GM19023 (cell line): Measurements from ENCODE around the gene RCAN3.
"Not testable (repeated sequence)": the region's sequence is repeated elsewhere in the genome, so short reads cannot be mapped to it uniquely, and the experiment has no call there.

Experiments used
- ATAC-seq: cut with Tn5 transposase; IDR thresholded peaks from one replicate; pipeline ENCODE4 v1.9.1; 2021; ENCODE audit warnings: mild to moderate bottlenecking, moderate library complexity; ENCODE audit not compliant: unreplicated experiment

Gene RCAN3

DNA sequence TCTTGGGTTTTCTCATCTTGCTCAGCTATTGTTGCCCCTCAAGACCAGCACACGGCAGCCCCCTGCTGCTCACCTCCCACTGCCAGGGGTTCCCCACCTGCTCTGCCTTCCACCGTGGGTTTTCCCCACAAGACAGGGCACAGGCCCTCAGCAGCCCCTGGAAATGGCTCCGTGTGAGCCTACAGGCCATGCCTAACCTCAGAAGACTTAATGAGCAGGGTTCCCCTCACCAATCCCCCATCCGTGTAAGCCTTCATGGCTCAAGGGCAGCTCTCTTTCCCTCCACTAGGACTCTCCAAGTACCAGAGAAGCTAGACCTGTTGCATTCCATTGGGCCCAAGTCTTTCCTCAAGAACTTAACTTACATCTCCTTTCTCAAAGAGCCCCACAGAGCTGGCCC lies 18.4 kb upstream of the RCAN3 start:
- no peak for ATAC-seq

DNA sequence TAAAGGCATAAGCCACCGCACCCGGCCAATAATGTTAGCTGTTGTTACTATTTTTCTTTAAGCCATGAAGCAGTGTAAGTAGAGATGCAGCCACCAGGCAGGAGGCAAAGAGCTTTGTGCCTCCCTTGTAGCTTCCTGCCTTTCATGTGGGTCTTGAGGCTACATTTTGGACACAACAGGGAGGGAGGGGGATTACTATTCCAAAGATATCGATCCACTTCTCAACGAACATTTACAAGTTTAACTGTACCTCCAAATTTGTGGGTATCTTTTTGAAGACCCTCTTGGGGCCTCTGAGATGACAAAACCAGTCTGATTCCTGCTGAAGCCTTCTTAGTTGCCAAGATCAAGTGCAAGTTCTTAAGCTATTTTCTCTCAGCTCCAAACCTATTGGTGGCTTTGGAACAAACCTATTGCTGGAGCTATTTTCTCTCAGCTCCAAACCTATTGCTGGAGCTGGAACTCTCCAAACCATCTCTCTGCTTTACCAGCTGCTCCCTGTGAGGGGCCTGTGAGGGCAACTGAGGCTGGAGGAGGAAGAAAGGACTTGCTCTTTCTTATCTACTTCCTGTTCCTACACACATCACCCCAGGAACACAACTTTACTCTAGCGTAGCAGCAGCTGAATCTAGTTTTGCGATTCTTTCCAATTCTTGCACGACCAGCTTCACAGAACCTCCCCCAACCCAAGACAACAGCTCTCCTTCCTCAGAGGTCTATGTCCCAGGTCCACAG lies 16.1 kb upstream of the RCAN3 start:
- ATAC-seq = no peak

- ATAC-seq = no peak
Measured at GRCh38 chr1:24487455-24487854, 15.2 kb upstream of the RCAN3 start.

GRCh38 chr1:24488159-24488558 lies 14.5 kb upstream of the RCAN3 start:
- not testable (repeated sequence) for ATAC-seq

DNA sequence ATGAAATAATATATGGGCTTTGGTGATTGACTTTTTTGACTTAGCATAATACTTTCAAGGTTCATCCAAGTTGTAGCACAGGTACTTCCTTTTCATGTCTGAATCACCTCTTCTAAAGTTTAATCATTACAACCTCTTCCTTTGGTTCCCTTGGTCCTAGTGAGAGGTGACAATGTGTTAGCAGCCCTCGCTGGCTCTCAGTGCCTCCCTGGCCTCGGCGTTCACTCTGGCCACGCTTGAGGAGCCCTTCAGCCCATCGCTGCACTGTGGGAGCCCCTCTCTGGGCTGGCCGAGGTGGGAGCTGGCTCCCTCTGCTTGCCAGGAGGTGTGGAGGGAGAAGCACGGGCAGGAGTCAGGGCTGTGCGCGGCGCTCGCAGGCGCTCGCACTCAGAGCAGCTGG lies 13.0 kb upstream of the RCAN3 start:
- ATAC-seq = no peak

- ATAC-seq = no peak
Measured at GRCh38 chr1:24490101-24490781, 12.4 kb upstream of the RCAN3 start.

- ATAC-seq = no peak
Measured at GRCh38 chr1:24491577-24492360, 10.9 kb upstream of the RCAN3 start.

DNA sequence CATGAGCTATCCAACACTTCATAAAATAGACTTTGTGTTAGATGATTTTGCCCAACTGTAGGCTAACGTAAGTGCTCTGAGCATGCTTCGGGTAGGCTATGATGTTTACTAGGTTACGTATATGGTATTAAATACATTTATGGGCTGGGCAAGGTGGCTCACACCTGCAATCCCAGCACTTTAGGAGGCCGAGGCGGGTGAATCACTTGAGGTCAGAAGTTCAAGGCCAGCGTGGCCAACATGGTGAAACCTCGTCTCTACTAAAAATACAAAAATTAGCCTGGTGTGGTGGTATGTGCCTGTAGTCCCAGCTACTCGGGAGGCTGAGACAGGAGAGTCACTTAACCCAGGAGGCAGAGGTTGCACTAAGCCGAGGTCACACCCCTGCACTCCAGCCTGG lies 9.7 kb upstream of the RCAN3 start:
- ATAC-seq = not testable (repeated sequence)

- no peak for ATAC-seq
Measured at GRCh38 chr1:24493785-24494184, 8.9 kb upstream of the RCAN3 start.

DNA sequence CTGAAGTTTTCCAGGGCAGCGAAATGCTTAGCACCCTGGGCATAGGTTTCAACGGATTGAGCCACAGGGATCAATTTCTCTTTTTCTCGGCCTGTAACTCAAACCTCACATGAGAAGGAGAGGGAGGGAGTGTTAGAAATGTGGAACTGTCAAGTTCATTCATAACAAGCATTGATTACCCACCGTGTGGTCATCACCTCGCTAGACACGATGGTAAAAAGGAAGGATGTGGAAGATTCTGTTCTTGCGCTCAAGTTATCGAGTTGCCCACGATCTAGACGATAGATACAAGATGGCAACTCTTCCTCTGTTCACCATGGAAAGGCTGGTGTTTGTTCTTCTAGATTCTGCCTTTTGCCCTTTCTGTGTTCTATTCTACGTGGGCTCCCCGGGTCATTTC lies 4.0 kb upstream of the RCAN3 start:
- no peak for ATAC-seq

GRCh38 chr1:24500448-24501048 lies 2.1 kb upstream of the RCAN3 start:
- ATAC-seq = no peak

DNA sequence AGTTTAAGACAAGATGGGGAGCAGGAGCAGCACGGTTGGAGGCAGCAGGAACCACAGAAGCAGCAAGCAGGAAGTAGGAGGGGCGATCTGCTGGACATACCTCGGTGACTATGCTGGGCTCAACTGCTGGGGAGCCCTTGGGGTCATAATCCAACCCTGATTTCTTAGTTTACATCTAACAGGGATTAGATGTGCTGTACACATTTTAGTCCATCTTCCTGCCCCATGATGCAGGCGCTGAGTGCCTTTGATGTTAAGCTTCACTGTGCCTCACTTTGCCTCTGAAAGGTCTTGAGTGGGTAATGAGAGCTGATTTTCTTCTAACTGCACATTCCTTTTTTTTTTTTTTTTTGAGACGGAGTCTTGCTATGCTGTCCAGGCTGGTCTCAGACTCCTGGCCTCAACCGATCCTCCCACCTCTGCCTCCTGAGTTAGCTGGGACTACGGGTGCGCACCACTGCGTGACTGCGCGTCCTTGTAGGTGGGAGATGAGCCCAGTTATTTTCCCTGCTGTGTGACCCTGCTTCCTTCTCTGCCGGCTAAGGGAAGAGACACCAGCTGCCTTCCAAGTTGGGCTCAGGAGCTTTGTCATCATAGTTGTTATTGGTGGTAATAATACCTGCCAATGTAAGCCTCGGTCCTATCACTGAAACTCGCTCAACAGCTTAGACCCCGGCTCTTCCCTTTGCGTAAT lies 1.1 kb upstream of the RCAN3 start:
- ATAC-seq = no peak

GRCh38 chr1:24502065-24502708 lies 449 bp upstream of the RCAN3 start:
- ATAC-seq = no peak

DNA sequence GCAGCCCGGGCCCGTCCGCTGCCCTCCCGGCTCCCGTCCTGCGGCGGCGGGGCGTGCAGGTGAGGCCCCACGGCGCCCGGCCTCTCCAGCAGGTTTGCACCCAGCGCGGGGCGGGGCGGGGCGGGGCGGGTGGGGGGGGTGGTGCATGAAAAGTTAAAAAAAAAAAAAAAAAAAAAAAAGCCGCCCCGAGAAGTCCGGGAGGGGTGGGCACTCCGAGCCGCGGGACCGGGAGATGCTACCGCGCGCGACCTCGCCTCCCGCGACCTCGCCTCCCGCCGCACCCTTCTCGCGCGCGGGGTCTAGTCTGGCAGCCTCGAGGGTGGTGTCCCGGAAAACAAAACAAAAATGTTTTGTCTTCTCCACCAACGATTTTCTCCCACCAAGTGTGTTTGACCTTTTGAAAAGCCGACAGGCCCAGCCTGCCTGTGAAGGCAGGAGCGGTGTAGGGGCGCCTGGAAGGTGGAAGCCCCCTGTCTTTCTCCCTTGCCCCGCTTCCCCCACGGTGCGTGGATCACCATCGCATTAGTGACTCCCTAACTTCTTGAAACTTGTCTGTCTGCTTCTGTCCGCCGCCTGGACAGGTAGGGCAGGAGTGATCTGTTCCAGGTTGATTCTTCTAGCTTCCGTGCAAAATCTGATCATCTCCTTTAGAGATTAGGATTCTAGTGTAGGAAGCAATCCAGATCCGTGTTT lies 569 bp downstream of the RCAN3 start:
- ATAC-seq = no peak

DNA sequence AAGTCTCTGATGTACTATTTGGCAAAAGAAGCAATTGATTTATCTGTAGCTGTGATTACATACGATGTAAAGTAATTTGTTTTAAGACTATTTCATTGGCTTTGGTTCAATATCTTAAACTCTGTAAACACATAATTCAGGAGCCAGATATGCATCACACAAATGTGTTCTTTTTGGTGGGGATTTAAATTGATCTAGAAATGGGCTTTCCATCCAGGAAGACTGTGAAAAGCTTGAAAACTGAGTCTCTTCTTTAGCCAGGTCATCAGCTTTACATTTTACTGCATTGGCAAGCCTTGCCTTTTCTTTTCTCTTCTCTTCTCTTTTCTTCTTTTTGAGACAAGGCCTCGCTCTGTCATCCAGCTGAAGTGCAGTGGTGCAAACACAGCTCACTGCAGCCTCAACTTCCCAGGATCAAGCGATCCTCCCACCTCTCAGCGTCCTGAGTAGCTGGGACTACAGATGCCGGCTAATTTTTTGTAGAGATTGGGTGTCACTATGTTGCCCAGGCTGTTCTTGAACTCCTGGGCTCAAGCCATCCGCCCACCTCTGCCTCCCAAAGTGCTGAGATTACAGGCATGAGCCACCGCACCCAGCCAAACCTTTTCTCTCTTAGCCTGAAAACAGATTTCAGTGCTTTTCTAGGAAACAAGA lies 1.4 kb downstream of the RCAN3 start:
- no peak for ATAC-seq

GRCh38 chr1:24504560-24504959 lies 1.9 kb downstream of the RCAN3 start:
- no peak for ATAC-seq

- ATAC-seq = no peak
Measured at GRCh38 chr1:24505816-24506215, 3.2 kb downstream of the RCAN3 start.

- no peak for ATAC-seq
Measured at GRCh38 chr1:24506691-24507381, 4.2 kb downstream of the RCAN3 start.

GRCh38 chr1:24507405-24507804 lies 4.8 kb downstream of the RCAN3 start:
- ATAC-seq = no peak
